ENCODE measurements around the gene NAALADL2. TPM values are rescaled to one million over a fixed set of nuclear protein-coding genes. Genes with fewer than 3 reads are reported as not detected.

The NAALADL2 gene
- total and polyA plus RNA-seq, 2 of the 8 experiments (the other 6 are each of a cell fraction or from before 2014, with no cell fraction given), result 0.12 to 0.22 TPM

DNA sequence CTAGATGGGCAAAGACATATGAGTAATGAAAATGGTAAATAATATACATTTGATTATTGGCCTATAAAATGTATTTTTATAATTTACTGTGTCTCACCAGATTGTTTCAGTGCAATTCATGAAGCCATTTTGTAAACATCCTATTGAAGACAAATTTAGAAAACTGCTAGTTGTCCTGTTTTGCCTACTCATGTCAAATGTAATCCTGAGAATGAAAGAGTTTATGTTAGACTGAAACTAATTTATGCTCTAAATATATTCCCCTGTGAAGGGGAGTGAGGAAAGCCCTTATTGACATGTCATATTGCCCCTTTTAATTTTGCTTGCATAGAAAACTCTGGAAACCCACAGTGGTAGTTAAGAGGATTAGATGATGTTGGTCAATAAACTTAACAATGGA, 610.0 kb downstream of the NAALADL2 start:
- no peaks in the 10 kb centered on the region for H3K23me2 ChIP-seq (ENCODE audit: low read depth, low read length)
- no peak overlapping the region for H2AK5ac ChIP-seq (ENCODE audit: low read depth, low read length)
- H3K4ac ChIP-seq (replicated peaks; ENCODE audit: insufficient read length, low read depth, low read length), result no peak overlapping the region
- H2BK12ac ChIP-seq (ENCODE audit: low read depth, low read length), result no peak overlapping the region
- H4K8ac ChIP-seq (ENCODE audit: extremely low read depth, insufficient read depth, low read length), result no peak overlapping the region
- no peak overlapping the region for H3K23ac ChIP-seq (ENCODE audit: insufficient read length)
- H3K9me3 ChIP-seq (ENCODE audit: insufficient read depth in 2 of 2, low read depth in 1 of 2, low read length in 1 of 2), result no peaks in the 10 kb centered on the region
- CTCF ChIA-PET (ENCODE audit: partially characterized antibody), result no interaction called here
- H3K27me3 ChIP-seq (replicated peaks in 1 of 4; ENCODE audit: control insufficient read depth in 3 of 4, extremely low read depth in 1 of 4, insufficient read depth in 3 of 4, low read length in 3 of 4), result no peaks in the 10 kb centered on the region
- H3K79me1 ChIP-seq (ENCODE audit: low read depth, low read length), result no peaks in the 10 kb centered on the region
- H4K20me1 ChIP-seq (replicated peaks in 1 of 2; ENCODE audit: control insufficient read depth in 1 of 2, insufficient read depth in 2 of 2, low read length in 2 of 2), result no peaks in the 10 kb centered on the region
- no peak overlapping the region for H4K5ac ChIP-seq (ENCODE audit: insufficient read length, low read depth, low read length)
- H3K56ac ChIP-seq (replicated peaks; ENCODE audit: insufficient read length, low read depth, low read length), result no peak overlapping the region
- H3K36me3 ChIP-seq (ENCODE audit: control insufficient read depth in 2 of 4, insufficient read depth in 4 of 4, low read length in 3 of 4), result no peaks in the 10 kb centered on the region
- no peak overlapping the region for H2BK15ac ChIP-seq (ENCODE audit: low read length)
- no peak overlapping the region for H3K9ac ChIP-seq (replicated peaks in 1 of 4; ENCODE audit: extremely low read depth in 1 of 4, low read depth in 3 of 4, low read length in 3 of 4)
- TF ChIP-seq CEBPB (IDR thresholded peaks at IDR 0.05; ENCODE audit: low read depth, low read length), result no peak
- TF ChIP-seq HDAC2 (IDR thresholded peaks at IDR 0.05; ENCODE audit: borderline replicate concordance in 1 of 2, low read depth in 2 of 2, low read length in 2 of 2), result no peak
- TF ChIP-seq MAFK (IDR thresholded peaks at IDR 0.05; ENCODE audit: low read depth, low read length), result no peak
- TF ChIP-seq CHD2 (IDR thresholded peaks at IDR 0.05; ENCODE audit: low read length), result no peak
- no peak for TF ChIP-seq RAD21 (IDR thresholded peaks at IDR 0.05 in 1 of 2, conservative IDR thresholded peaks at IDR 0.05 in 1 of 2; ENCODE audit: low read depth in 2 of 2, low read length in 2 of 2)
- no peak for TF ChIP-seq HDAC6 (IDR thresholded peaks at IDR 0.05; ENCODE audit: low read depth, low read length)
- no peak for TF ChIP-seq BRCA1 (IDR thresholded peaks at IDR 0.05; ENCODE audit: low read depth, low read length)
- no peak for TF ChIP-seq EZH2 (IDR thresholded peaks at IDR 0.05; ENCODE audit: low read depth, low read length, severe bottlenecking)
- TF ChIP-seq ASH2L (IDR thresholded peaks at IDR 0.05; ENCODE audit: low read length), result no peak
- TF ChIP-seq RNF2 (IDR thresholded peaks at IDR 0.05; ENCODE audit: borderline replicate concordance, low read depth, low read length, missing control alignments, poor library complexity, severe bottlenecking), result no peak
- DNase-seq (ENCODE audit: low read depth in 1 of 2, low spot score in 2 of 2) (no peak), FAIRE-seq (no peak)
- no peak overlapping the region for H3K4me3 ChIP-seq (ENCODE audit: extremely low read depth in 1 of 4, insufficient read depth in 2 of 4, low read depth in 3 of 4, low read length in 4 of 4)
- no peak overlapping the region for H3K14ac ChIP-seq (ENCODE audit: insufficient read length)
- H3K4me1 ChIP-seq (replicated peaks in 1 of 4; ENCODE audit: control insufficient read depth in 3 of 4, insufficient read depth in 4 of 4, low read length in 3 of 4), result no peaks in the 10 kb centered on the region
- no peak overlapping the region for H3K18ac ChIP-seq (ENCODE audit: extremely low read depth, low read length)
- H3K27ac ChIP-seq (ENCODE audit: low read depth, low read length), result no peak overlapping the region
- no peak overlapping the region for H3K4me2 ChIP-seq (ENCODE audit: insufficient read depth in 1 of 2, low read depth in 2 of 2, low read length in 2 of 2)
- no peak overlapping the region for H4K91ac ChIP-seq (replicated peaks; ENCODE audit: insufficient read length, low read length)
- POLR2A ChIA-PET (ENCODE audit: partially characterized antibody), result no interaction called here
- H3K79me2 ChIP-seq (ENCODE audit: control insufficient read depth in 1 of 2, insufficient read depth in 2 of 2, low read length in 2 of 2), result no peaks in the 10 kb centered on the region
- H2BK20ac ChIP-seq (ENCODE audit: low read length), result no peak overlapping the region
- no peak overlapping the region for H2BK120ac ChIP-seq (replicated peaks; ENCODE audit: low read depth, low read length)
- no peak overlapping the region for H2AFZ ChIP-seq (ENCODE audit: low read length)
- H2BK5ac ChIP-seq (ENCODE audit: low read depth, low read length), result no peak overlapping the region
